ENCODE measurements around the gene KRT13.

Gene KRT13

DNA sequence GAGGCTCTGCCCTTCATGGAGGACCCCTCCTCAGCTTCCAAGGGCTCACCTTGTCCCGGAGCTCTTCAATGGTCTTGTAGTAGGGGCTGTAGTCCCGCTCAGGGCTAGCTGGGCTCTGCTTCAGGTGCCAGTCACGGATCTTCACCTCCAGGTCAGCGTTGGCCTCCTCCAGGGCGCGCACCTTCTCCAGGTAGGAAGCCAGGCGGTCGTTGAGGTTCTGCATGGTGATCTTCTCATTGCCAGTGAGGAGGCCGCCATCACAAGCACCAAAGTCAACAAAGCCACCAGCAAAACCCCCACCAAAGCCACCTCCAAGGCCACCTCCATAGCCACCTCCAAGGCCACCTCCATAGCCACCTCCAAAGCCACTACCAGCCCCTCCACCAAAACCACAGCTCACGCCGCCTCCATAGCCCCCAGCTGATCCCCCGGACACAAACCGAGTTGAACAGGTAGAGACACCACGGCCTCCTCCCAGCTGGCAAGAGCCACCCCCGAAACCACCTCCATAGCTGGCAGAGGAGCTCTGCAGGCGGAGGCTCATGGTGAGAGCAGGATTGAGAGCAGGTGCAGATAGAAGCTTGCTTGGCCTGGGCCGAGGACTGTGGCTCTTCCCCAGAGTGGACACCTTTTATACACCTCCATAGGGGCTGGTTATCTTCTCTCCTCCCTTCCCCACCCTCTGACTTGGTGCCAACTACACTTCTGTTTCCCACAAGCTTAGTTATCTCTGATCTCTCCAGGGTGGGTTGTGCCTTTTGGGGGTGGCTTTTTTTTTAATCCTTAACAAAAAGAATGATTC, at the start of gene KRT13:
KRT13 (minus strand) TSS at position 606 of the 802 bp plus-strand sequence; CDS start at position 544, 62 bp downstream.
- Histone ChIP-seq H3K36me3 (no peaks in the 10 kb centered on the region), H3K4me3 (ENCODE audit: low read depth in 1 of 2, low read length in 1 of 2) (no peak within 1 kb of the TSS), H3K9me3 (no peaks in the 10 kb centered on the region), H3K27me3 (no peaks in the 10 kb centered on the region), H3K27ac (peak within 1 kb of the TSS; percentile 31), H3K4me1 (ENCODE audit: control insufficient read depth in 1 of 2, insufficient read depth in 1 of 2, low read depth in 1 of 2, low read length in 1 of 2) (peaks cover 16 to 22% of the 10 kb centered on the region in 2 experiments)
- TF ChIP-seq, protein P1, sequence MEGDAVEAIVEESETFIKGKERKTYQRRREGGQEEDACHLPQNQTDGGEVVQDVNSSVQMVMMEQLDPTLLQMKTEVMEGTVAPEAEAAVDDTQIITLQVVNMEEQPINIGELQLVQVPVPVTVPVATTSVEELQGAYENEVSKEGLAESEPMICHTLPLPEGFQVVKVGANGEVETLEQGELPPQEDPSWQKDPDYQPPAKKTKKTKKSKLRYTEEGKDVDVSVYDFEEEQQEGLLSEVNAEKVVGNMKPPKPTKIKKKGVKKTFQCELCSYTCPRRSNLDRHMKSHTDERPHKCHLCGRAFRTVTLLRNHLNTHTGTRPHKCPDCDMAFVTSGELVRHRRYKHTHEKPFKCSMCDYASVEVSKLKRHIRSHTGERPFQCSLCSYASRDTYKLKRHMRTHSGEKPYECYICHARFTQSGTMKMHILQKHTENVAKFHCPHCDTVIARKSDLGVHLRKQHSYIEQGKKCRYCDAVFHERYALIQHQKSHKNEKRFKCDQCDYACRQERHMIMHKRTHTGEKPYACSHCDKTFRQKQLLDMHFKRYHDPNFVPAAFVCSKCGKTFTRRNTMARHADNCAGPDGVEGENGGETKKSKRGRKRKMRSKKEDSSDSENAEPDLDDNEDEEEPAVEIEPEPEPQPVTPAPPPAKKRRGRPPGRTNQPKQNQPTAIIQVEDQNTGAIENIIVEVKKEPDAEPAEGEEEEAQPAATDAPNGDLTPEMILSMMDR (IDR thresholded peaks at IDR 0.05) = no peak

DNA sequence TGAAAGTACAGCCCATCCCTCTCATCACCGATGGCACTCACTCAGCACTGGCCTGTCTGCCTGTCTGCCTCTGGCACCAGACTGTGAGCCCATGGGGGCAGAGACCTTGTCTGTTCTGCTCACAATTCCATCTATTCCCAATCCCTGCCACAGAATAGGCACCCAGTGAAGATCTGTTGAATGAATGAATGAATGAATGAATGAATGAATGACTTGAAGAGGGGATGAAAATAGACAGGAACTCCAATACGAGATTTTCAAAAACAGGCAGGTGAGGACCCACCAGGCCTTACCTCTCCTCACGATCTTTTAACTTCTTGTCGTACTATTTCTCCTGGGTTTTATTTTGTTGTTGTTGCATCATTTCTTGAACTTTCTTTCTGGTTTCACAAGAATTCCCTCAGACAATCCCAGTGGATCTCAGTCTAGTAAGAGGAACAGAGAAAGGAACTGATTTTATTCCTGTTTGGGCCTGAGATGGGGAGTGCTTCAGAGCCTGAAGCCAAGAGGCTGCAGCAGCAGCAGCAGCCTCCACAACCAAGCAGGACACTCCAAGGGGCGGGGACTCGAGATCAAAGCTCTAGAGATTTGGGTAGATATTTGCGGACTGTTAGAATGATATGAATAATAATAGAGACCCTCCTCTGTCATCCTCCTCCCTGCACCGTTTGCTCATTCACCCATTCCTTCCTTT, 48.7 kb upstream of the KRT13 start:
- Histone ChIP-seq H3K4me3 (ENCODE audit: low read depth in 1 of 2, low read length in 1 of 2) (no peak overlapping the region), H3K9me3 (no peaks in the 10 kb centered on the region), H3K4me1 (ENCODE audit: control insufficient read depth in 1 of 2, insufficient read depth in 1 of 2, low read depth in 1 of 2, low read length in 1 of 2) (peaks cover 2 to 8% of the 10 kb centered on the region in 2 experiments), H3K27ac (no peak overlapping the region), H3K36me3 (no peaks in the 10 kb centered on the region), H3K27me3 (peaks cover 25% of the 10 kb centered on the region)
- TF ChIP-seq, protein P1 (IDR thresholded peaks at IDR 0.05) = no peak

DNA sequence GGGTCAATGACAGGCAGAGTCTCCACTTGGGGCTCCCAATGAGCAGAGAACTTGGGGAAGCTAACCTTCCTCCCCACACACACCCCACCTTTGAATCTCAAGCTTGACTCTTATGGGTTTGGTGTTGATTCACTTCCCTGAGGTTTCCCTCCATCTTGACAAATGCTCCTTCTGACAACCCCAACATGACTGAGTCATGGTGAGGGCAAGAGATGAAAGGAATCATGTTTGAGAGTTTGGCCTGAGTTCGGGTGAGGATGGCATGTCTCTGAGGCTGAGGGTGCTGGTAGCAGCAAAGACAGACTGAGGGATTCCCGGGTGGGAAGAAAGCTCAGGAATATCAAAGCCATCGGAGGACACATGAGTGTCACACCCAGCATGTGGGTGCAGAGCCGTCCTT, 47.8 kb upstream of the KRT13 start:
- TF ChIP-seq, protein P1 (IDR thresholded peaks at IDR 0.05) = no peak
- Histone ChIP-seq H3K27me3 (peaks cover 25% of the 10 kb centered on the region), H3K27ac (no peak overlapping the region), H3K4me3 (ENCODE audit: low read depth in 1 of 2, low read length in 1 of 2) (no peak overlapping the region), H3K4me1 (ENCODE audit: control insufficient read depth in 1 of 2, insufficient read depth in 1 of 2, low read depth in 1 of 2, low read length in 1 of 2) (peaks cover 11 to 18% of the 10 kb centered on the region in 2 experiments), H3K9me3 (no peaks in the 10 kb centered on the region), H3K36me3 (no peaks in the 10 kb centered on the region)

DNA sequence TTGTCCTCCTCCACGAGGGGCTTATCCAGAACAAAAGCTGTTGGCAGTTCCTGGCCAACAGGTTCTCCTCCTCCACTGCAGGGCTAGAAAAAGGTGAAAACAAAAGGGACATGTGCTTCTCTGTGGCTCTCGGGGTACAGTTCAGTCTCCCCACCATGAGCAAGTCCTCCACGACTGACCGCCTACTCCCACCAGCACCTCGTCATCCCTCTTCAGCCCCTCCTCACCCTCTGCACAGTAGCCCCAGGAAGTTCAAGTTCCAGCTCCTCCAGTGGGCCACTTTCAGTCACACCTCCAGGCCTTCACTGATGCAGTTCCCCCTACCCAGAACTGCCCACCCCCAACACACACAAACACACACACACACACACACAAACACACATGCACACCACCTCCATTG, 47.0 kb upstream of the KRT13 start:
- Histone ChIP-seq H3K27me3 (peaks cover 32% of the 10 kb centered on the region), H3K4me3 (ENCODE audit: low read depth in 1 of 2, low read length in 1 of 2) (no peak overlapping the region), H3K9me3 (no peaks in the 10 kb centered on the region), H3K36me3 (no peaks in the 10 kb centered on the region), H3K4me1 (ENCODE audit: control insufficient read depth in 1 of 2, insufficient read depth in 1 of 2, low read depth in 1 of 2, low read length in 1 of 2) (peaks cover 12 to 24% of the 10 kb centered on the region in 2 experiments), H3K27ac (no peak overlapping the region)
- TF ChIP-seq, protein P1 (IDR thresholded peaks at IDR 0.05) = no peak

DNA sequence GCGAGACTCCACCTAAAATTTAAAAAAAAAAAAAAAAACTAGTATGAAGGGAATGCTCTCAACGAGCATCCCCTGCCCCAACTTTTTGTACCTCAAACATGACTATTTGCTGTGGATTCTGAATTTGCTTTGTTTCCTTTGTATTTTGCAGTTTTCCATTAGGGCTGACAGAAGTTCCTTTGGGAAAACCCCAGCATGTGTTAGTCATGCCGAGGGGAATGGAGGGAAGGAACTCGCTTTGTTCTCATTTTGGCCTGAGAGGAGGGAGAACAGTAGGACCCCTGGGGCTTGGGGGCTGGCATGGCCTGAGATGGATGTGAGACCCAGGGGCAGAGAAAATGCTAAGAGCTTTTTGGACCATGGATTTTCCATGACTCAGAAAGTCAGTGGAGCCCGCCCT, 46.0 kb upstream of the KRT13 start:
- Histone ChIP-seq H3K27me3 (peaks cover 28% of the 10 kb centered on the region), H3K36me3 (no peaks in the 10 kb centered on the region), H3K4me3 (ENCODE audit: low read depth in 1 of 2, low read length in 1 of 2) (no peak overlapping the region), H3K27ac (no peak overlapping the region), H3K4me1 (ENCODE audit: control insufficient read depth in 1 of 2, insufficient read depth in 1 of 2, low read depth in 1 of 2, low read length in 1 of 2) (peaks cover 12 to 24% of the 10 kb centered on the region in 2 experiments), H3K9me3 (no peaks in the 10 kb centered on the region)
- TF ChIP-seq, protein P1 (IDR thresholded peaks at IDR 0.05) = no peak

All from neutrophil (primary cell).